B cell (primary cell): Measurements from ENCODE around the gene SLC16A7. TPM values are rescaled to one million over a fixed set of nuclear protein-coding genes. Genes with fewer than 3 reads are reported as not detected.

ENCODE experiments used
- ATAC-seq: fragments of 200-7000 bp; cut with Tn5 transposase; one replicate; pipeline ENCODE4 v1.10.0; 2021; ENCODE audit warnings: low read depth, mild to moderate bottlenecking, moderate number of reproducible peaks, moderate library complexity
- CTCF ChIA-PET: fragments of 350-600 bp; sonication (Branson Sonifier 250); formaldehyde crosslinking; loops from one replicate; lab custom pipeline; 2021; ENCODE audit warnings: antibody characterized with exemption, inconsistent platforms; lab: Charles Lee
- POLR2A ChIA-PET: fragments of 350-600 bp; sonication (Branson Sonifier 250); formaldehyde crosslinking; loops from one replicate; lab custom pipeline; 2021; ENCODE audit warnings: antibody characterized with exemption; lab: Charles Lee
- DNase-seq: peaks from one replicate; pipeline ENCODE4 v3.0.0; 2013
- H2AFZ ChIP-seq: 2 replicates; pipeline ENCODE4 v1.6.1; 2012; ENCODE audit warnings: mild to moderate bottlenecking, low read depth, low read length; ENCODE audit not compliant: insufficient read depth, poor library complexity, severe bottlenecking
- H3K27ac ChIP-seq, 2 donors: 1 replicate in 1 of 2; 2 replicates in 1 of 2; pipeline ENCODE4 v1.5.1; 2012 to 2013; ENCODE audit warnings: low read length in 2 of 2, mild to moderate bottlenecking in 2 of 2, moderate library complexity in 1 of 2
- H3K27me3 ChIP-seq, 4 experiments: fragments of 200-600 bp in 1 of 4; sonication (generic) in 1 of 4; replicated peaks in 1 of 4; 1 replicate in 2 of 4; 2 replicates in 2 of 4; pipeline versions ENCODE4 v1.6.1 to v1.7.0; 2013 to 2016; ENCODE audit warnings: low read length in 3 of 4, mild to moderate bottlenecking in 2 of 4, mixed read lengths in 1 of 4, moderate library complexity in 1 of 4; ENCODE audit not compliant: insufficient read depth in 4 of 4, control insufficient read depth in 3 of 4; ENCODE audit errors: control extremely low read depth in 1 of 4
- H3K36me3 ChIP-seq, 2 experiments: replicated peaks in 1 of 2; 1 replicate in 1 of 2; 2 replicates in 1 of 2; pipeline versions ENCODE4 v1.6.1 to v1.7.1; 2013; ENCODE audit warnings: low read length in 1 of 2; ENCODE audit not compliant: insufficient read depth in 2 of 2, control insufficient read depth in 1 of 2; ENCODE audit errors: control extremely low read depth in 1 of 2, extremely low read depth in 1 of 2
- H3K4me1 ChIP-seq, 2 donors: fragments of 200-600 bp in 1 of 2; sonication (generic) in 1 of 2; 1 replicate in 1 of 2; 2 replicates in 1 of 2; pipeline versions ENCODE4 v1.5.1 to v1.6.1; 2013 to 2017; ENCODE audit warnings: low read length in 2 of 2; ENCODE audit not compliant: control insufficient read depth in 2 of 2, insufficient read depth in 2 of 2
- H3K4me2 ChIP-seq: replicated peaks from 2 replicates; pipeline ENCODE3; 2012; ENCODE audit warnings: mild to moderate bottlenecking, low read depth, low read length; ENCODE audit not compliant: poor library complexity, severe bottlenecking
- H3K4me3 ChIP-seq, 5 experiments: fragments of 200-600 bp in 1 of 5; sonication (generic) in 1 of 5; 1 replicate in 3 of 5; 2 replicates in 2 of 5; pipeline versions ENCODE4 v1.5.1 to v1.7.0; 2011 to 2016; ENCODE audit warnings: low read length in 4 of 5, mild to moderate bottlenecking in 4 of 5, low read depth in 2 of 5, control low read depth in 1 of 5, moderate library complexity in 1 of 5; ENCODE audit not compliant: insufficient read depth in 1 of 5; ENCODE audit errors: control extremely low read depth in 1 of 5, extremely low read depth in 1 of 5
- H3K79me2 ChIP-seq: fragments of 200-600 bp; sonication (generic); one replicate; pipeline ENCODE4 v1.6.0; 2016; ENCODE audit warnings: low read length; ENCODE audit not compliant: control insufficient read depth, insufficient read depth
- H3K9ac ChIP-seq: fragments of 200-600 bp; sonication (generic); 2 replicates; pipeline ENCODE4 v1.6.1; 2017; ENCODE audit warnings: mild to moderate bottlenecking, low read length, moderate library complexity
- H3K9me3 ChIP-seq, 3 donors: one replicate each; pipeline versions ENCODE4 v1.6.1 to v1.7.1; 2013; ENCODE audit warnings: low read length in 2 of 3; ENCODE audit not compliant: control insufficient read depth in 2 of 3, insufficient read depth in 1 of 3; ENCODE audit errors: control extremely low read depth in 1 of 3
- H4K20me1 ChIP-seq: 2 replicates; pipeline ENCODE4 v1.6.0; 2012; ENCODE audit warnings: mild to moderate bottlenecking, low read length; ENCODE audit not compliant: insufficient read depth, control insufficient read depth, poor library complexity, severe bottlenecking
- H3K27ac Mint-ChIP-seq: one replicate; pipeline ENCODE4 v1.8.0; 2021; ENCODE audit warnings: mixed read lengths
- H3K27me3 Mint-ChIP-seq: one replicate; pipeline ENCODE4 v1.8.0; 2021; ENCODE audit warnings: mixed read lengths
- H3K4me1 Mint-ChIP-seq: one replicate; pipeline ENCODE4 v1.8.0; 2021; ENCODE audit warnings: mixed read lengths
- H3K4me3 Mint-ChIP-seq: one replicate; pipeline ENCODE4 v1.8.0; 2021; ENCODE audit warnings: mixed read lengths
- H3K9me3 Mint-ChIP-seq: one replicate; pipeline ENCODE4 v1.8.0; 2022; ENCODE audit warnings: mixed read lengths; ENCODE audit not compliant: insufficient read depth
- CTCF ChIP-seq: fragments of 200-600 bp; IDR thresholded peaks from one replicate; pipeline ENCODE4 v1.8.0; 2022; ENCODE audit warnings: antibody characterized with exemption, mild to moderate bottlenecking
- EZH2 ChIP-seq: IDR thresholded peaks from 2 replicates; pipeline ENCODE4 v1.6.1; 2012; ENCODE audit warnings: borderline replicate concordance, low read depth, mild to moderate bottlenecking, moderate library complexity, low read length; ENCODE audit not compliant: insufficient read depth, poor library complexity, severe bottlenecking
- WGBS: methylation state at CpG from one replicate; pipeline ENCODE4 v1.1.5; 2013; ENCODE audit warnings: missing lambda C conversion rate; ENCODE audit not compliant: insufficient coverage; 5-methylcytosine and 5-hydroxymethylcytosine counted together
- intact Hi-C: fragments of 100-400 bp; cut with micrococcal nuclease; formaldehyde crosslinking; loops from one replicate; pipeline ENCODE4 v1.10.0; 2022
- polyA plus RNA-seq: library from polyadenylated mRNA; depleted of rRNA; stranded (reverse); fragments of >200 nt; gene quantifications from 2 replicates; pipeline ENCODE4 v1.2.3, GENCODE V29; 2012
- total RNA-seq, 2 donors: library from RNA; stranded (reverse); fragments of 120-200 nt in 1 of 2; gene quantifications; 1 replicate in 1 of 2; 2 replicates in 1 of 2; pipeline versions ENCODE4 v1.2.3 to v1.2.4, GENCODE V29; 2013 to 2022

Gene SLC16A7
- total and polyA plus RNA-seq, 2 donors (not counting 1 experiment from before 2014, with no cell fraction given): 11.6 to 32.7 TPM

GRCh38 chr12:59636945-59637691, 41.3 kb downstream of the SLC16A7 start:
- 83% methylated on average over 2 of the region's 5 CpGs for WGBS
- Histone ChIP-seq H3K4me3 (no peak overlapping the region), H3K36me3 (no peaks in the 10 kb centered on the region), H3K4me1 (peaks cover 4 to 5% of the 10 kb centered on the region in 2 donors), H3K27me3 (no peaks in the 10 kb centered on the region), H3K79me2 (peaks cover 28% of the 10 kb centered on the region), H3K27ac (peak overlapping the region in 1 of 2 donors; percentile 12), H3K9me3 (no peaks in the 10 kb centered on the region), H2AFZ (no peak overlapping the region), H3K4me2 (peak overlapping the region; percentile 22), H4K20me1 (peaks cover 28% of the 10 kb centered on the region), H3K9ac (no peak overlapping the region)
- TF ChIP-seq EZH2 (no peak), CTCF (no peak)
- Mint-ChIP-seq H3K4me1 (peaks cover 36% of the 10 kb centered on the region), H3K27ac (no peak overlapping the region), H3K27me3 (no peaks in the 10 kb centered on the region), H3K4me3 (no peak overlapping the region), H3K9me3 (no peaks in the 10 kb centered on the region)
- POLR2A ChIA-PET: no interaction called here
- CTCF ChIA-PET: no interaction called here
- ATAC-seq (no peak), DNase-seq (no peak)
- intact Hi-C loops: no loop called here

GRCh38 chr12:59637692-59638070, 41.9 kb downstream of the SLC16A7 start:
- peaks cover 23% of the 10 kb centered on the region for H4K20me1 ChIP-seq
- H2AFZ ChIP-seq: no peak overlapping the region
- TF ChIP-seq CTCF (no peak), EZH2 (no peak)
- ChIA-PET CTCF (no interaction called here), POLR2A (no interaction called here)
- H3K27me3 ChIP-seq: no peaks in the 10 kb centered on the region
- no peaks in the 10 kb centered on the region for H3K27me3 Mint-ChIP-seq
- H3K36me3 ChIP-seq: no peaks in the 10 kb centered on the region
- no peak overlapping the region for H3K4me3 ChIP-seq
- H3K9me3 Mint-ChIP-seq: no peaks in the 10 kb centered on the region
- peaks cover 4 to 5% of the 10 kb centered on the region in 2 donors for H3K4me1 ChIP-seq
- no peak overlapping the region for H3K27ac Mint-ChIP-seq
- intact Hi-C loops: no loop called here
- DNase-seq: no peak
- peaks cover 23% of the 10 kb centered on the region for H3K79me2 ChIP-seq
- no peak for ATAC-seq
- H3K4me3 Mint-ChIP-seq: no peak overlapping the region
- no peaks in the 10 kb centered on the region for H3K9me3 ChIP-seq
- no peak overlapping the region for H3K9ac ChIP-seq
- peaks cover 40% of the 10 kb centered on the region for H3K4me1 Mint-ChIP-seq
- no peak overlapping the region for H3K27ac ChIP-seq
- no peak overlapping the region for H3K4me2 ChIP-seq
